Jurkat, Clone E6-1 (cell line): ENCODE measurements around the gene TNFRSF8.
"Not testable (repeated sequence)": the region's sequence is repeated elsewhere in the genome, so short reads cannot be mapped to it uniquely, and the experiment has no call there.

Experiments used
- DNase-seq: peaks from one replicate; pipeline ENCODE4 v3.0.0-alpha.2; 2011; ENCODE audit warnings: low read depth, low spot score
- H3K4me3 ChIP-seq: 2 replicates; pipeline ENCODE4 v1.5.1; 2011; ENCODE audit warnings: mild to moderate bottlenecking, low read length, control low read depth, moderate library complexity

The TNFRSF8 gene

GRCh38 chr1:12080156-12080555 lies 17.1 kb downstream of the TNFRSF8 start:
- no peak for DNase-seq
- no peak overlapping the region for H3K4me3 ChIP-seq

- H3K4me3 ChIP-seq, result no peak overlapping the region
- no peak for DNase-seq
These were observed 17.9 kb downstream of the TNFRSF8 start for GRCh38 chr1:12080773-12081556.

GRCh38 chr1:12081648-12082396 lies 18.7 kb downstream of the TNFRSF8 start:
- H3K4me3 ChIP-seq, result no peak overlapping the region
- no peak for DNase-seq

DNA sequence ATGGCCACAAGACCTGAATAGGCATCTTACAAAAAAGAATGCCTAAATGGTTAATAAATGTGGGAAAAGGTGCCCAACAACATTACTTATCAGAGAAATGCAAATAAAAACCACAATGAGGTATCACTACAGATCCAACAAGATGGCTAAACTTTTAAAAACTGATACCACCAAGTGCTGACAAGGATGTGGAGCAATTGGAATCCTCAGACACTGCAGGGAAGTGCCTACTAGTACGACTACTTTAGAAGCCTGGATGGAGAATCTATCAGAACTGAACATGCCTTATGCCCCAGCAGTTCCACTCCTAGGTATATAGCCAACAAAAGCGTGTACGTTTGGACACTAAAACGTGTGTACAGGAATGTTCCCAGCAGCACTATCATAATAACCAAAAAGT lies 19.9 kb downstream of the TNFRSF8 start:
- no peak overlapping the region for H3K4me3 ChIP-seq
- no peak for DNase-seq

DNA sequence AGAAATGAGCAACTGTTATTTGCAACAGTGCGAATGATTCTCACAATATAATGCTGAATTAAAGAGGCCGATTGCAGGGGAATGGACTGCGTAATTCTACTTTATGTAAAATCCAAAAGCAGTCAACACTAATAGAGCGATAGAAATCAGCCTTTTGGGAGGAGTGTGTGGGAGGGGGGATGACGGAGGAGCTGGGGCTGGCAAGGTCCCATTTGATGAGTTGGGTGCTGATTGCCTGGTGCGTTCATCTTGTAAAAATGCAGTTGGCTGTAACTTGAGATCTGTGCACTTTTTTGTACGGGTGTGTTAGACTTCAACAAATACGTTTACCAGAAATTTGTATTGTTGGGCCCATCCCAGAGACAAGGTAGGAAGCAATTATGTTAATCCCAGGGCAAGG lies 20.7 kb downstream of the TNFRSF8 start:
- H3K4me3 ChIP-seq, result no peak overlapping the region
- DNase-seq, result no peak

DNA sequence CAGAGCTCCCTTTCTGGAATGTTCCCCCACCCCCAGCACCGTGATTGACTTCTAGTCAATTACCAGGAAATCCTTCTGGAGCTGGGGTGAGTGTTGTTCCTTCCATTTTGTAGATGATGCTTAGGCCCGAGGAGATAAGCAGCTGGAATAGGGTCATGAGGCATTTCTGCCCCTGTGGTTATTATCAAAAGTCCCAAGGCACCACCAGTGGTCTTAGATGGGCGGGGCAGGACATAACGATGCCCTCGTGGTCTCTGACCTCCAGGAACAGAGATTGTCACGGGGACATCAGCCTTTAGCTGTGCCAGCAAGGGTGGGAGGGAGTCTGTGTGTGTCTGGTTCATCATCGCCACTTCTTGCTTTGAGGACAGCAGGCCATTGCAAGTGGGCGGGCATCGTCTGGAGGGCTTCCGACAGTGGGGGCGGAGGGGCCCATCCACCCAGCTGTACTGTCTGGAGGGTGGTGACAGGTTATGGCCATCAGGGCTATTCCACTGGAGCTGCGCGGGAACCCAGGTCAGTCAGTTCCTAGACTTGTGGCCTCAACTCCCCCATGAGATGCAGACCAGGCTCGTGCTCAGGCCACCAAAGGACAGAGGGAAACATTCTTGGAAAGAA lies 22.6 kb downstream of the TNFRSF8 start:
- DNase-seq, result no peak
- H3K4me3 ChIP-seq, result no peak overlapping the region

DNA sequence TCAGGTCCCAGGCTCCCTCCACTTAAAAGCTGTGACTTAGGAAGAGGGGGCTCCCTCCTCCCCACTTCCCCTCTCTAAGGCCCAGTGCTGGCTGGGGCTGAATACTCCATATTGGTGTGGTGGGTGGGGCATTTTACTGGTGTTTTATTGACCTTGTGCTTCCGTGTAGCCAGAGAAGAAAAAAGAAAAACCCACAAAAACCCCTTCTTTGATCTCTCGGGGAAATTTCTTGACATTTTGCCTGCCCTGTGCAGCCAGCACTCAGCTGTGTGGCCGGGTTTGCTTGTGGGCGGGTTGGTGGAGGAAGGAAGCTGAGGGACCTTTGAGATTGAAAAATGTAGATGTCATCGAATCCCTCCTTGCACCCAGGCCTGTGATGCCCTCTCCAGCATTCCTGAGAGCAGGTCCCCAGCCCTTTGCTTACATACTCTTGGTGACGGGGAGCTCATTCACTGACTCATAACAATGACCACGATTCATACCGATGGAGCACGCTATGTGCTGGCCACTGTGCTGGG lies 24.8 kb downstream of the TNFRSF8 start:
- no peak overlapping the region; the same call in 1 of the 2 replicates for H3K4me3 ChIP-seq
- peak; percentile 68 for DNase-seq

GRCh38 chr1:12088607-12089006 lies 25.5 kb downstream of the TNFRSF8 start:
- peak; percentile 92 for DNase-seq
- H3K4me3 ChIP-seq, result peak overlapping the region; percentile 17

DNA sequence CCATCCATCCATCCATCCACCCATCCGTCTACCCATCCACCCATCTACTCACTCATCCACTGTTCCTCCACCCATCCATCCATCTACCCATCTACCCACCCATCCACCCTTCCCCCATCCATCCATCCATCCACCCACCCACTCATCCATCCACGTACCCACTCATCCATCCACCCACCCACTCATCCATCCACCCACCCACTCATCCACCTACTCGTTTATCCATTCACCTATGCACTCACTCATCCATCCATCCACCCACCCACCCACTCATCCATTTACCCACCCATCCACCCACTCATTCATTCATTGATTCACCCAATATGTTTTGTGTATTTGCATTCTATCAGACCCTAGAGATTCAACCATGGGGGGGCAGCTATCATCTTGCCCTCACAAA lies 27.2 kb downstream of the TNFRSF8 start:
- DNase-seq, result no peak
- H3K4me3 ChIP-seq, result no peak overlapping the region

DNA sequence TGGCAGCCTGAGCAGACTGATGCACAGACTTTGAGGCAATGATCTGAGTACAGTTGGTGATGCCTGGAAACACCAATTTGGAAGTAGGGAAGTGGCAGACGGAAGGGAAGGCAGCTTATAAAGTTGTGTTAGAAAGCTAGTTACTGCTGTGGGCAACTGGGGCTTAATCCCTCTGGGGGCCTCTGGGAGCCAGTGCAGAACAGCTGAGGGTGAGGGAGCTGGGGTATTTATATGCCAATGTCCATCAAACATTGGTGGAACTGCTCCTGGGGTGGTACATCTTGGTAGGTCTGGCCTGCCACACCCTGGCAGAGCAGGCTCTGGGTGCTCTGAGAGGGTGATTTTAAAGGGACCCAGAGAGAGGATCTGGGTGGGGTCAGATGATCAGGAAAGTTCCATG lies 28.1 kb downstream of the TNFRSF8 start:
- no peak overlapping the region for H3K4me3 ChIP-seq
- DNase-seq, result no peak

- H3K4me3 ChIP-seq, result no peak overlapping the region
- DNase-seq, result no peak
These were observed 31.1 kb downstream of the TNFRSF8 start for GRCh38 chr1:12094180-12094579.

- H3K4me3 ChIP-seq, result no peak overlapping the region
- DNase-seq, result peak; percentile 19
These were observed 32.6 kb downstream of the TNFRSF8 start for GRCh38 chr1:12095452-12096263.

GRCh38 chr1:12096615-12097014 lies 33.5 kb downstream of the TNFRSF8 start:
- DNase-seq, result no peak
- no peak overlapping the region for H3K4me3 ChIP-seq

DNA sequence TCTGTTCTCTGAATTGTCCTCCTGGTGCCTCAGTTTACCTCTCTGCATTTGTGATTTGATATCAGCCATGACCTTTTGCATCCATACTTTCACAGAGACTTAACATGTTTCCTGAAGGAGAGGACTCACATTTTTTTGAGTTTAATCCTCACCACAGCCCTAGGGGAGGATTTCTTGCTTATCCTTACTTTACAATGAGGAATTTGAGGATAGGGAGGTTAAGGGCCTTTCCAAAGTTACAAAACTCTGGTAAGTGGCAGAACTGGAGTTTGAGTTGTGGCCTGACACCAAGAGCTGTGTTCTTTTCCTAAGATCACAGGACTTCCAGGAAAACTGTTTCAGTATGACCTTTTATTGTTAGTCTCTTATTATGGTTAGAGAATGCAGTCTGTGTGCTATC lies 34.2 kb downstream of the TNFRSF8 start:
- H3K4me3 ChIP-seq, result no peak overlapping the region

GRCh38 chr1:12098786-12099185 lies 35.7 kb downstream of the TNFRSF8 start:
- DNase-seq, result no peak
- no peak overlapping the region for H3K4me3 ChIP-seq

More for the DNA sequence above, 34.2 kb downstream of the TNFRSF8 start:
- DNase-seq, result no peak

- DNase-seq, result no peak
These were observed 36.5 kb downstream of the TNFRSF8 start for GRCh38 chr1:12099610-12100009.

DNA sequence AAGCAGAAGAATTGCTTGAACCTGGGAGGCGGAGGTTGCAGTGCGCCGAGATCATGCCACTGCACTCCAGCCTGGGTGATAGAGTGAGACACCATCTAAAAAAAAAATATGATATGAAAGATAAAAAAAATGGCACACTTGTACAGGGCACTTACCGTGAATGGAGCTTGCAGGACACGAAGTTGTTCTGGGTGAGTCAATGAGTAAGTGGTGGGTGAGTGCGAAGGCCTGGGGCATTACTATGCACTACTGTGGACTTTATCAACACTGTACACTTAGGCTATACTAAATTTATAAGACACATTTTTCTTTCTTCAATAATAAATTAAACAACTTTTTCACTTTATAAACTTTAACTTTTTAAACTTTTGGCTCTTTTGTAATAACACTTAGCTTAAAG lies 37.0 kb downstream of the TNFRSF8 start:
- no peak for DNase-seq
- H3K4me3 ChIP-seq, result no peak overlapping the region

More at GRCh38 chr1:12099610-12100009, 36.5 kb downstream of the TNFRSF8 start:
- no peak overlapping the region for H3K4me3 ChIP-seq

DNA sequence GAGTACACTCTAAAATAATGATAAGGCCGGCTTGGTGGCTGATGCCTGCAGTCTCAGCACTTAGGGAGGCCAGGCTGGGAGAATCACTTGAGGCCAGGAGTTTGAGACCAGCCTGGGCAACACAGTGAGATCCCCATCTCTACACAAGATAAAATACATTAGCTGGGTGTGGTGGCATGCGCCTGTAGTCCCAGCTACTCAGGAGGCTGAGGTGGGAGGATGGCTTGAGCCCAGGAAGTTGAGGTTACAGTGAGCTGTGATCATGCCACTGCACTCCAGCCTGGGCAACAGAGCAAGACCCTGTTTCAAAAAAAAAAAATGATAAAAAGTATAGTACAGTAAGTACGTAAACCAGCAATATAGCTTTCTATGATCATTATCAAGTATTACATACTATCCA lies 38.0 kb downstream of the TNFRSF8 start:
- not testable (repeated sequence) for DNase-seq, H3K4me3 ChIP-seq

- DNase-seq, result no peak
These were observed 39.0 kb downstream of the TNFRSF8 start for GRCh38 chr1:12102066-12102465.

More at GRCh38 chr1:12102066-12102465, 39.0 kb downstream of the TNFRSF8 start:
- no peak overlapping the region for H3K4me3 ChIP-seq
